Measurements from ENCODE around the gene A1BG. TPM values are rescaled to one million over a fixed set of nuclear protein-coding genes. Genes with fewer than 3 reads are reported as not detected.
A peak's percentile ranks its signal among the peaks of the same experiment; 100 is the strongest.

A1BG gene
- total RNA-seq, 1 experiment from 2014 or later: 4.1 TPM

GRCh38 chr19:58305932-58306323 is 47.4 kb downstream of the A1BG start:
- DNase-seq (ENCODE audit: extremely low read depth, low read depth): no peak

DNA sequence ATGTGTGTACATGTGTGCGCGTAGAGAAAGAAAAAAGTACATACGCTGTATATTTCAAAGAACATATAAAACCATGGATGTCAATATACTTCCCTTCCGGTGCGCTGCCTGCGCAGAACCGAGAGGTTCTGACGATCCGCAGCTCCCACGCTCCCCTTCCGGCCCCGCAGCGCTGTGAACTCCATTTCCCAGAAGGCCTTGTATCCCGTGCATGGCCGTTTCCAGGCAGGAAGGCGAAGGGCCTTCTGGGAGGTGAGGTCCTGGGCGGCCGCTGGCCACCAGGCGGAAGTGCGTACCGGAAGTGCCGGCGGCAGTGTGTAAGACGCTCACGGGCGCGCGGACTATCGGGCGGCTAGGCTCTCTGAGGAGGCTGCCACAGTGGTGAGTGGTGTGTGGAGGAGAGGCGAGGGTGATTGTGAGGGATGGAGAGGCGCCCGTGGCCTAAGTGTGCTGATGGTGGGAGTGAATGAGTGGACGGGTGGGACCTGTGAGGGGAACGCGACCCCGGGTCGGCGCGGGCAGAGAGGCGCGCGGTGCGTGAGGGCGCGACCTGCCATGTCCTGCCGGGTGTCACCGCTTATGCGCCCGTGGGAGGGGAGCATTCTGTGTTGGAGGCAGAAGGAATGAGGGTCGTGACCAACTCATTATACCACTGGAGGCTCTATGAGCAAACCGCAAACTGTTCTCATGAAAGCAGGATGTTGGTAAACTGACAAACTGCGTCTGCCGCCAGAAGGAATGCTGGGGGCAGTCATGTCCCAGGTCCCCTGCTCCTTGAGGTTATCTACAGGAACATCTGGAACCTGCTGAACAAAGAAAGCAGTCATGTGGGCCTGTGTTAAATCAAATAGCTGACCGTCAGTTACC is 48.0 kb downstream of the A1BG start, which contains the start of gene ERVK3-1:
Gene ERVK3-1, plus strand, starts transcription at position 313 of the 867 bp plus-strand sequence. CDS start 6,792 bp downstream, outside the sequence.
- peak; percentile 91 for DNase-seq (ENCODE audit: extremely low read depth, low read depth)

DNA sequence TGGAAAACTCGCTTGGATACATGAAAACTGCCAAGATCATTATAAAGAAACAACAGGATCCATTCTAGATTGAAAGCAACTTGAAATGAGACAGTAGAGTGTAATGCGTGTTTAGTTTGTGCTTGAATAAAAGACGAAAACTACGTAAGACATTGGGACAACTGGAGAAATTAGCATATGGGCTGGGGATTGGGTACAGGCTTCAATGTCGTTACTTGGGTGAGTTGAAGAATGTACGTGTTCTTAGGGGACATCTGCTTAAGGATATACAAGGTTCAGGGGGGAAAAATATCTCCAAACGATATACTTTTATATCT is 48.6 kb downstream of the A1BG start:
- DNase-seq (ENCODE audit: extremely low read depth, low read depth): no peak

DNA sequence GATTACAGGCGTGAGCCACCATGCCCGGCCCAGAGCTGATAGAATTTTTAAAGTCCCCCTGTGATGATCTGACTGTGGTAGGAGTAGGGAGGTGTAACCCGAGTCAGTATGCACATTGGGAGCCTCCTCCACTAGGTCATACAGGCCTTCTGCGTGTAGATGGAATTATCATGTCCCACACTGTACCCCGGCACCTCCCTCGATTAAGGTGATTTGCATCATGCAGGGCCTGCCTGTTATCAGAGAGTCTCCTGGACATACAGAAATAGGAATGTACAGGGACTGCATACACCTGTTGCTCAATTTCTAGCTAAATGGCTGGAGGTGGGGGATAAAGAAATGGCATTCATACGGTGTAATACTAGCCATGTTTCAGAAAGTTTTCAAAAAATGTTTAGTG is 49.0 kb downstream of the A1BG start:
- DNase-seq (ENCODE audit: extremely low read depth, low read depth): no peak

GRCh38 chr19:58300620-58301019 is 52.7 kb downstream of the A1BG start:
- DNase-seq (ENCODE audit: extremely low read depth, low read depth): no peak

DNA sequence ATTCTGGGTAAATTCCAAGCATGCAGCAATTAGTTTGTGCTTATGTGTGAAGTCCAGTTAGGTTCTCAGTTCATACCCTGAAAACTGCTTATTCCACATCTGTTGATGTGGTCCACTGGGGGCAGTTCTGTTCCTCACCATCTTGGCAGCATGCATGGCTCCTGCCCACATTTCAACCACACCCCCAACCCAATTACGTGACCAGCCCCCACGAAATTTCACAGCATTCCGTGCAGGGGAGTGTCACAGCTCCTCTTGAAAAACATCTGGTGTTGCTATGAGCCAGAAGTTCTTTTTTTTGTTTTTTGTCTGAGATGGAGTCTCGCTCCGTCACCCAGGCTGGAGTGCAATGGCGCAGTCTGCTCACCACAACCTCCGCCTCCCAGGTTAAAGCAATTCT is 57.2 kb downstream of the A1BG start:
- no peak for DNase-seq (ENCODE audit: extremely low read depth, low read depth)

Small RNAs within 50 kb of the gene (small RNA-seq; reads per million reads assigned to genes)
- gene MIR4754: 0 reads per million in 2 experiments
- gene MIR6806: 0 to 0.18 reads per million in 2 experiments
- 0.02 to 0.06 reads per million in 2 experiments for gene RNA5SP473

Other genes starting within 250 kb of the A1BG start
- 10.9 and 11.3 TPM in 2 replicates for gene ZNF329, start 202.7 kb downstream of the A1BG start, total RNA-seq (2014; rRNA removed; shearing (Covaris generic))
- 22.4 and 26.2 TPM in 2 replicates for gene ZNF274, start 170.4 kb downstream of the A1BG start, total RNA-seq (2014; rRNA removed; shearing (Covaris generic))
- 40.4 and 43.4 TPM in 2 replicates for gene ZNF544, start 124.6 kb downstream of the A1BG start, total RNA-seq (2014; rRNA removed; shearing (Covaris generic))
- gene ZNF8, start 74.5 kb downstream of the A1BG start, total RNA-seq (2014; rRNA removed; shearing (Covaris generic)): 5.3 and 6.7 TPM in 2 replicates
- gene ERVK3-1, start 48.1 kb downstream of the A1BG start, total RNA-seq (2014; rRNA removed; shearing (Covaris generic)): 42.4 and 43.2 TPM in 2 replicates
- 2.4 and 2.5 TPM in 2 replicates for gene ZSCAN22, start 26.5 kb downstream of the A1BG start, total RNA-seq (2014; rRNA removed; shearing (Covaris generic))
- 2.1 TPM in 2 replicates for gene ZNF497, start 9.3 kb upstream of the A1BG start, total RNA-seq (2014; rRNA removed; shearing (Covaris generic))
- gene ZNF837, start 27.5 kb upstream of the A1BG start, total RNA-seq (2014; rRNA removed; shearing (Covaris generic)): 0.30 and 0.78 TPM in 2 replicates
- 1,933 and 2,287 TPM in 2 replicates for gene RPS5, start 33.8 kb upstream of the A1BG start, total RNA-seq (2014; rRNA removed; shearing (Covaris generic))
- gene RNF225, start 42.2 kb upstream of the A1BG start, total RNA-seq (2014; rRNA removed; shearing (Covaris generic)): 0.26 TPM in 1 of 2 replicates, not detected in the other
- gene ZNF584, start 55.2 kb upstream of the A1BG start, total RNA-seq (2014; rRNA removed; shearing (Covaris generic)): 14.7 and 15.7 TPM in 2 replicates
- gene ZNF132, start 86.7 kb upstream of the A1BG start, total RNA-seq (2014; rRNA removed; shearing (Covaris generic)): 2.1 and 2.4 TPM in 2 replicates
- gene ZNF324B, start 98.1 kb upstream of the A1BG start, total RNA-seq (2014; rRNA removed; shearing (Covaris generic)): 2.8 and 3.0 TPM in 2 replicates
- 3.1 and 4.7 TPM in 2 replicates for gene ZNF324, start 113.6 kb upstream of the A1BG start, total RNA-seq (2014; rRNA removed; shearing (Covaris generic))
- gene ZNF446, start 122.9 kb upstream of the A1BG start, total RNA-seq (2014; rRNA removed; shearing (Covaris generic)): 3.7 and 5.1 TPM in 2 replicates
- gene SLC27A5, start 158.5 kb upstream of the A1BG start, total RNA-seq (2014; rRNA removed; shearing (Covaris generic)): 20.5 and 27.8 TPM in 2 replicates
- gene ZBTB45, start 166.3 kb upstream of the A1BG start, total RNA-seq (2014; rRNA removed; shearing (Covaris generic)): 3.8 and 4.9 TPM in 2 replicates
- 246 and 252 TPM in 2 replicates for gene TRIM28, start 190.6 kb upstream of the A1BG start, total RNA-seq (2014; rRNA removed; shearing (Covaris generic))
- gene CHMP2A, start 201.6 kb upstream of the A1BG start, total RNA-seq (2014; rRNA removed; shearing (Covaris generic)): 102 and 105 TPM in 2 replicates
- 90.5 and 94.6 TPM in 2 replicates for gene UBE2M, start 205.1 kb upstream of the A1BG start, total RNA-seq (2014; rRNA removed; shearing (Covaris generic))
- gene MZF1, start 219.8 kb upstream of the A1BG start, total RNA-seq (2014; rRNA removed; shearing (Covaris generic)): 16.5 and 20.8 TPM in 2 replicates

Data from NCI-H460 (cell line).